Adrenal gland (tissue), 5 donors: Measurements from ENCODE around the gene LMTK2.
"Not testable (repeated sequence)": the region's sequence is repeated elsewhere in the genome, so short reads cannot be mapped to it uniquely, and the experiment has no call there.

Source experiments
- POLR2A ChIP-seq, 2 donors: fragments of 450-650 bp; IDR thresholded peaks; one replicate each; pipeline ENCODE4 v1.6.1; 2017; ENCODE audit warnings: antibody characterized with exemption in 2 of 2, mild to moderate bottlenecking in 2 of 2, moderate library complexity in 1 of 2
- TF ChIP-seq, protein P1 (sequence below), 6 experiments: fragments of 450-650 bp in 4 of 6; fragments of 200-600 bp in 2 of 6; sonication (generic) in 1 of 6; IDR thresholded peaks; 1 replicate in 5 of 6; 2 replicates in 1 of 6; pipeline versions ENCODE4 v1.5.1 to v1.8.0; 2016 to 2021; ENCODE audit warnings: antibody characterized with exemption in 6 of 6, mild to moderate bottlenecking in 2 of 6, moderate library complexity in 1 of 6
- donor health status: DM: no; HTN: no; CAD: no.

DNA sequence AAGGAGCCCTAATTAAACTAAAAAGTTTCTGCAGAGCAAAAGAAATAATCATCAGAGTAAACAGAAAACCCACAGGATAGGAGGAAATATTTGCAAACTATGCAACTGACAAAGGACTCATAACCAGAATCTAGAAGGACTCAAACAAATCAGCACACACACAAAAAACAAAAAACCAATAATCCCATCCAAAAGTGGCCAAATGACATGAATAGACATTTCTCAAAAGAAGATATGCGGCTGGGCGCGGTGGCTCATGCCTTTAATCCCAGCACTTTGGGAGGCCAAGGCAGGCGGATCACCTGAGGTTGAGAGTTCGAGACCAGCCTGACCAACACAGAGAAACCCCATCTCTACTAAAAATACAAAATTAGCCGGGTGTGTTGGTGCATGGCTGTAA, 112.7 kb downstream of the LMTK2 start:
- TF ChIP-seq, protein P1, sequence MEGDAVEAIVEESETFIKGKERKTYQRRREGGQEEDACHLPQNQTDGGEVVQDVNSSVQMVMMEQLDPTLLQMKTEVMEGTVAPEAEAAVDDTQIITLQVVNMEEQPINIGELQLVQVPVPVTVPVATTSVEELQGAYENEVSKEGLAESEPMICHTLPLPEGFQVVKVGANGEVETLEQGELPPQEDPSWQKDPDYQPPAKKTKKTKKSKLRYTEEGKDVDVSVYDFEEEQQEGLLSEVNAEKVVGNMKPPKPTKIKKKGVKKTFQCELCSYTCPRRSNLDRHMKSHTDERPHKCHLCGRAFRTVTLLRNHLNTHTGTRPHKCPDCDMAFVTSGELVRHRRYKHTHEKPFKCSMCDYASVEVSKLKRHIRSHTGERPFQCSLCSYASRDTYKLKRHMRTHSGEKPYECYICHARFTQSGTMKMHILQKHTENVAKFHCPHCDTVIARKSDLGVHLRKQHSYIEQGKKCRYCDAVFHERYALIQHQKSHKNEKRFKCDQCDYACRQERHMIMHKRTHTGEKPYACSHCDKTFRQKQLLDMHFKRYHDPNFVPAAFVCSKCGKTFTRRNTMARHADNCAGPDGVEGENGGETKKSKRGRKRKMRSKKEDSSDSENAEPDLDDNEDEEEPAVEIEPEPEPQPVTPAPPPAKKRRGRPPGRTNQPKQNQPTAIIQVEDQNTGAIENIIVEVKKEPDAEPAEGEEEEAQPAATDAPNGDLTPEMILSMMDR (IDR thresholded peaks at IDR 0.05) = not testable (repeated sequence)
- not testable (repeated sequence) for TF ChIP-seq POLR2A (IDR thresholded peaks at IDR 0.05)
